Measurements from ENCODE around the gene CYP3A5.
A peak's percentile ranks its signal among the peaks of the same experiment; 100 is the strongest.

DNA sequence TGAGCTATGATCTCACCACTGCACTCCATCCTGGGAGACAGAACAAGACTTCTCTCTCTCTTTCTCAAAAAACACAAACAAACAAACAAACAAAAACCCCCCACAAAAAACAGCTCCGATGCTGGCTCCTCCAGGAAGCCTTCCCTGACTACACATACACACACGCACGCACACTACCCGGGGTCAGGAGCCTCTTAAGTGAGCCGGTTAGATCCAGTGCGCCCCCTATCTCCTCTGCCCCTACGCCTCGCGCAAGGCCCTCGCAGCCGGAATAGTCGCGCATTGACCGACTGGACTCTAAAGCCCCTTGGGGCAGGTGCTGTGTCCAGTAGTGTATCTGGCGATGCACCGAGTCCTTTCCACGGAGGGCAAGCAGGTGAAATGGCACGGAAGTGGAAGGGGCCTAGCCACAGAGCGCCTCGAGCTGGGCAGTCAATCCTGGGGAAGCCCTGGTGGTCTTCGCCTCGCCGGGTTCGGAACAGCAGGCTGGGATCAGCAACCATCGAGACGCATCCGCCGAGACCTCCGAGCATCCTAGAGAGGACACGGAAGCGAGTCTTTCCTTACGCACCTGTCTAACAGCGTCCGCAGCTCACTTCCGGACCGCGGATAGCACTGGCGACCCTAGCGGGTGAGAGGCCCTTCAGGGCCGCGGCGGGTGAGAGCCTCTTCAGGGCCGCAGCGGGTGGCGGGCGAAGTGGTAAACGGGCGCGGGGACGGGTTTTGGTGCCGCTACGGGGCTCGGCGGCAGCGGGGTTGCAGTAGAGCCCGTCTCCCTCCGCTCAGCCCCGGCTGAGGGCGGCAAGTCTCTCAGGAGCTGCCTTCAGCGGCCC is 63.2 kb downstream of the CYP3A5 start, which contains the start of gene ZSCAN25:
- TF ChIP-seq, protein P1, sequence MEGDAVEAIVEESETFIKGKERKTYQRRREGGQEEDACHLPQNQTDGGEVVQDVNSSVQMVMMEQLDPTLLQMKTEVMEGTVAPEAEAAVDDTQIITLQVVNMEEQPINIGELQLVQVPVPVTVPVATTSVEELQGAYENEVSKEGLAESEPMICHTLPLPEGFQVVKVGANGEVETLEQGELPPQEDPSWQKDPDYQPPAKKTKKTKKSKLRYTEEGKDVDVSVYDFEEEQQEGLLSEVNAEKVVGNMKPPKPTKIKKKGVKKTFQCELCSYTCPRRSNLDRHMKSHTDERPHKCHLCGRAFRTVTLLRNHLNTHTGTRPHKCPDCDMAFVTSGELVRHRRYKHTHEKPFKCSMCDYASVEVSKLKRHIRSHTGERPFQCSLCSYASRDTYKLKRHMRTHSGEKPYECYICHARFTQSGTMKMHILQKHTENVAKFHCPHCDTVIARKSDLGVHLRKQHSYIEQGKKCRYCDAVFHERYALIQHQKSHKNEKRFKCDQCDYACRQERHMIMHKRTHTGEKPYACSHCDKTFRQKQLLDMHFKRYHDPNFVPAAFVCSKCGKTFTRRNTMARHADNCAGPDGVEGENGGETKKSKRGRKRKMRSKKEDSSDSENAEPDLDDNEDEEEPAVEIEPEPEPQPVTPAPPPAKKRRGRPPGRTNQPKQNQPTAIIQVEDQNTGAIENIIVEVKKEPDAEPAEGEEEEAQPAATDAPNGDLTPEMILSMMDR (IDR thresholded peaks at IDR 0.05; ENCODE audit: low read depth, low read length) = peak; percentile 51
- no peak for TF ChIP-seq EZH2phosphoT487 (IDR thresholded peaks at IDR 0.05; ENCODE audit: low read depth)

Measured in OCI-LY3 (cell line).